HG03280 (cell line): ENCODE data around the gene RAPGEF3.

ENCODE experiments used
- ATAC-seq: cut with Tn5 transposase; IDR thresholded peaks from one replicate; pipeline ENCODE4 v1.9.1; 2021; ENCODE audit warnings: mild to moderate bottlenecking, moderate library complexity; ENCODE audit not compliant: unreplicated experiment

RAPGEF3 gene, protein sequence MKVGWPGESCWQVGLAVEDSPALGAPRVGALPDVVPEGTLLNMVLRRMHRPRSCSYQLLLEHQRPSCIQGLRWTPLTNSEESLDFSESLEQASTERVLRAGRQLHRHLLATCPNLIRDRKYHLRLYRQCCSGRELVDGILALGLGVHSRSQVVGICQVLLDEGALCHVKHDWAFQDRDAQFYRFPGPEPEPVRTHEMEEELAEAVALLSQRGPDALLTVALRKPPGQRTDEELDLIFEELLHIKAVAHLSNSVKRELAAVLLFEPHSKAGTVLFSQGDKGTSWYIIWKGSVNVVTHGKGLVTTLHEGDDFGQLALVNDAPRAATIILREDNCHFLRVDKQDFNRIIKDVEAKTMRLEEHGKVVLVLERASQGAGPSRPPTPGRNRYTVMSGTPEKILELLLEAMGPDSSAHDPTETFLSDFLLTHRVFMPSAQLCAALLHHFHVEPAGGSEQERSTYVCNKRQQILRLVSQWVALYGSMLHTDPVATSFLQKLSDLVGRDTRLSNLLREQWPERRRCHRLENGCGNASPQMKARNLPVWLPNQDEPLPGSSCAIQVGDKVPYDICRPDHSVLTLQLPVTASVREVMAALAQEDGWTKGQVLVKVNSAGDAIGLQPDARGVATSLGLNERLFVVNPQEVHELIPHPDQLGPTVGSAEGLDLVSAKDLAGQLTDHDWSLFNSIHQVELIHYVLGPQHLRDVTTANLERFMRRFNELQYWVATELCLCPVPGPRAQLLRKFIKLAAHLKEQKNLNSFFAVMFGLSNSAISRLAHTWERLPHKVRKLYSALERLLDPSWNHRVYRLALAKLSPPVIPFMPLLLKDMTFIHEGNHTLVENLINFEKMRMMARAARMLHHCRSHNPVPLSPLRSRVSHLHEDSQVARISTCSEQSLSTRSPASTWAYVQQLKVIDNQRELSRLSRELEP

DNA sequence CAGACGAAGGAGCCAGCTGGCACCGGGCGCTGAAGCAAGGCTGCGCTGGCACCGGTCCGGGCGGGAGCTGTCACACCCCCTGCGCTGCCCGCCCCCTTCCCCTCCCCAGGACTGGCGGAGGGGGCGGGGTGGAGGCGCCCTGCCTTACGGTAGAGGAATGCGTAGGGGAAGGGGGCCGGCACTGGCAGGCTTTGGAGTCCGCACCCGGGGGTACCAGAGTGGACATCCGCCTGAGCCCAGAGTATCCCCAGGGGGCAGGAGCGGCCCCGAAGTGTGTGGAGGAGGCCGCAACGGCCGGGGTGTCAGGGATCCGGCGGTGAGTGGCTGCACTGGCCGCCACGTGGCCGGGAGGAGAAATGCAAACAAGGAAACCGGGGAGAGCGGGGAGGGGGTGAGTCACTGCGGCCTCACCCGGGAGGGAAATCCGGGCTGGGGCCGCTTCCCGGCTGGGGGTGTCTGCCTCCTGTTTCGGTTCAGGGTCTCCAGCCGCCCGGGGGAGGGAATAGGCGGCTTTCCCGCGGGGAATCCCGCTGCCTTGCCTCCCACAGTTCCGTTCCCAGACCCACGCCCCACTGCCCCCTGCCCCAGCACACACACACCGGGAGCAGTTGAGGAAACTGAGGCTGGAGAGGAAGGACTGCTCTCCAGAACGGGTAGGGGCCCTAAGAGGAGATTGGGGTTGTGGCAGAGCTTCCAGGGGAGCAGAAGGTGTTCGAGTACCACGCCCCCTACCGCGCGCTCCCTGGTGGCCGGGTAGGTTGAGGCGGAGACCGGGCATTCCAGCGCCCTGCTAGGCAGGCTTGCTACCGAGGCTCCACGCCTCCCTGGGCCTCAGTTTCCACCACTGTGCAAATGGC is at the start of gene RAPGEF3:
Gene RAPGEF3 (minus strand): TSS at position 47 of the 857 bp plus-strand sequence. CDS start 324 bp downstream, outside the sequence.
- ATAC-seq, result peak; percentile 51

DNA sequence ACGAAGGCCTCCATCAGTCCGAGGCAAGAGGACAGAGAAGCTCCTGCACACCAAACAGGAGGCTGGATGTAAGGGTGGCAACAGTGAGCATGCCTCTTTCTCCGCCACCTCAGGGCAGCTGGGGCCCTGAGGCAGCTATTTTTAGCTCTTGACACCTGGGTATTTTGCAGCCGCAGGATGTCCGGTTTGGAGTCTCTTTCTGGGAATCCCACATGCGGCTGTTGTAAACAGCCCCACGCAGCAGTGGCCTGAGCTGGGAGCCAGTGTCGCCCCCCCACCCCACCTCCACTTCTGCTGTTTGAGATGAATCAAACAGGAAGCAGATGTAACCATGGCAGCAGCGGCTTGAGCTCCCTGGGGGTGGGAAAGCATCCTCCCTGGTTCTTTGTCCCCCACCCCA is 49.4 kb upstream of the RAPGEF3 start:
- ATAC-seq, result no peak

- no peak for ATAC-seq
These were observed 48.7 kb upstream of the RAPGEF3 start for GRCh38 chr12:47807338-47807737.

DNA sequence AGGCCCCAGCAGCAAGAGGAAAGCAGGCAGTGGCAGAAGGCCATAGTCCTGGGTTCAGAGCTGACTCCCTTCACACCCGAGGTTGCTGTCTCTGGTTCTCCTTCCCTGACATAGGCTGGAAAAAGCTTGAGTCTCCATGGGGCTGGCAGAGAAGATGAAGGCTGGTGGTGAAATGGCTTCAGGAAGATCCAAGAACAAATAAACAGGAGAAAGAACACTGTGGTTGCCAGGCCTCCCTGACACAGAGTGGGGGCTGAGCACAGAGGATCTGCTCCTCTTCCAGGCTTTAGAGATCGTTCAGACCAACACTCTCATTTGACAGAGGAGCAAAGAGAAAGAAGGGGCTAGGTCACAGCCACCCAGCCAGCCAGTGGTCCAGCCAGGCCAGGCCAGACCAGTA is 46.7 kb upstream of the RAPGEF3 start:
- ATAC-seq, result no peak

DNA sequence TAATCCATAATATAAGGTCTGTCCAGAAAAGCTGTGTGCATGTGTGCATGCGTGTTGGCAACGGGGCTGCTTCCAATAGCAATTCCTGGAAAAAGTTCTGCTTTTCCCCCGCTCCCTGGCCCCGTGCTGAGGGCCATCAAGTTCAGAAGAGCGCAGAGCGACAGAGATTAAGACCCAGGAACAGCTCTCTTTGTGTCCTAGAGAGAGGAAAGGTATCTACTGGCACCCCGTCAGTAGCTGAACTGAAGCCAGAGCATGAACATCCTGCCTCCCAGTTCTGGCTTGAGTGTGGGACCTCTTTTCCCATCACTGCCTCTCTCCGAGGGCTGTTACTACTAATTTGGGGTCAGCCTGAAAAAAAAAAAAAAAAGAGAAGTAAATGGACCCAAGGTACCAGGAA is 45.5 kb upstream of the RAPGEF3 start:
- ATAC-seq, result no peak

DNA sequence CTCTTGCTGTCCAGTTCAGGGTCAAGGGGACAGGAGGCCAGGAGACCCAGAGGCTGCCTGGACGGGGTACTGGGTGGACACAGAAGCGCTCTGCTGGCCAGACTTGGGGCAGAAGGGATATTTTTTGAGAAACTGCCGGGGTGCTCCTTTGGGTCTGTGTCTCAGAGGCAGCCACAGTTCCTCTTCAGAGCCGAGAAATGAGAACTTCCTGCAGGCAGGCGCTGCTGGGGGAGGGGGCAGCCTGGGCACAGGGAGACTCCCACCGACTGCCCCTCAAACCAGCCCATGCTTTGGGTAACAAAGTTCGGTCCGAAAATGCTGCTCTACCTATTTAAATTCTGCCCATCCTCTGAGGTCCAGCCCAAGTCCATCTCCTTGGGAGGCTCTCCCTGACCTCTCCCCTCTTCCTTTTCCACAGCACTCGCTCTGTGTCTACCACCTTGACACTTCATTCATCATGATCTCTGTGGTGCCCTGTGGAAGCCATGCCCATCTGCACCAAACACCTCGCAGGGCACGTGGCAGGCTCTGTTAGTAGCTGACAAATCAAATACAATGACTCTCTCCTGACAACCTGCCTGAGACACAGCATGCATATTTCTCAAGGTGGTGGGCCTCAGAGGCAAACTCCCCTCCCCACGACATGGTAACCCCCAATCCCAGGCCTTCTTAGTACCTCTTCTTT is 44.7 kb upstream of the RAPGEF3 start:
- no peak for ATAC-seq

DNA sequence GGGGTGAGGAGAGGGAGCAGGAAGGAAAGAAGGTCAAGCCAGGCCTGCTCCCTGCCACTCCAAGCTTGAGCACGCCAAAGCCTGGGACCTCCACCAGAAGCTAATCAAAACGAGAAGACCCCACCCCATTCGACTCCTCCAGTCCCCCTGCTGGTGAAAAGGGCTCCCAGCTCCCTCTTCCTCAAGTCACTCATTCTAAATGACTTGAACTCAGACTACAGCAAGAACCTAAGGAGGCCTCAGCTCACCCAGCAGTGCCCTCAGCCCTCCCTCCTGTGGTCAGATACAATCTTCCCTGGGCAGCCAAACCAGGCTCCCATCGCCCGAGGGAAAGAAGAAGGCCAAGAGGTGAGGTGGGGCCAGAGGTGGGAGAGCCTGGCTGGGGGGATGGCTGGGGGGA is 43.6 kb upstream of the RAPGEF3 start:
- ATAC-seq, result no peak

- no peak for ATAC-seq
These were observed 43.2 kb upstream of the RAPGEF3 start for GRCh38 chr12:47801904-47802246.

DNA sequence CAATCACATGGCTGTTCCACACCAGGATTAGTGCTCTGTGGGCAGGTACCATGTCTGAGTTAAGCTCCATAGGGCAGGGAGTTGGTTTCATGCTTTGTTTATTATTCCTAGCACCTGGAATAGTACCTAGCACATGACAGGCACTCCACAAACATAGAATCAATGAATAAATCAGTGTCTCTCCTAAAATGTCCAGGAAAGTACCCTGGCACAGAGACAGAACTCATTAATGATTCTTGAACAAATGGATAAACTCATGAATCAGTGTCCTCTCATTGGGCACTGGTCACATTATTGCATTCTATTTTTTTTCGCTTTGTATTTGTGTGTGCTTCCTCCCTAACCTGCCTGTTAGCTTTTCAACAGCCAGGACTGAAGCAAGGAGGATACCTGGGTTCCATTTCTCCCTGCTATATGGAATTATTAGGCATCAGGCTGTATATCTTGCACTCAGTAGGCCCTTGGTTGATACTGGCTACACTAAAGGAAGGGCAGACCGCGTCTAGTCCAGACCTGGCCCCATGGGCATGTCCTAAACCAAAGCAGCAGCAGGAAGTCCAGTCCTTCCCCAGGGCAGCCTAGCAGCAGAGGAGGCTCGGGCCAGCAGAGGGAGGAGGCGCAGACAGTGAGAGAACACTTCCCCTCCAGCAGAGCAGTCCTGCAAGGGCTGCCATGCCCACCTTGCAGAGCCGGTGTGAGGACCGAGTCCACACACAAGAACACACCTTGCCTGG is 42.7 kb upstream of the RAPGEF3 start:
- no peak for ATAC-seq

GRCh38 chr12:47800582-47800981 is 41.9 kb upstream of the RAPGEF3 start:
- ATAC-seq, result no peak

- no peak for ATAC-seq
These were observed 40.8 kb upstream of the RAPGEF3 start for GRCh38 chr12:47799357-47799955.

DNA sequence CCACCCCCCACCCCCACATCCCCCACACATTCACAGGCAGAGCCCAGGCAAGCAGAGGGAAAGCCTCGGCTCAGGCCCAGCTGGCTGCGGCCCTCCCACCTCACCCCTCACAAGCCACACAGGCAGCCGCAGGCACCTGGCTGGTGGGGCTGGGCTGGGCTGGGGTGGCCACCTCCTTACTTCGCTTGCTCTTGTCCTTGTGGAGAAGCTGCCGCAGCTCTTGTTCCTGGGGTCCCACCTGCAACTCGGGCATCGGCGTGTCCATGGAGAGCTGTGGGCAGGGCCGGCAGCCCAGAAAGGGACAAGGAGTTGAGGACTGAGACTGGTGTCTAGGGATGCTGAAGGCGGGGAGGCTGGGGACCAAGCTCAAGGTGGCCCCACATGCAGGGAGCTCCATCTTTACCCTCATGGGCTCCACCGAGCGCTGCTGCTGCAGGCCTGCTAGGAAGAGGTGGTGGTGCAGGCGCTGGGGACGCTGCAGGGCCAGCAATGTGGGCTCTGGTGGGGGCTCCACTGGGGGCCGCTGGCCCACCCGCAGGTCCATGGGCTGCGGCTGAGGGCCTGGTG is 39.8 kb upstream of the RAPGEF3 start:
- no peak for ATAC-seq

DNA sequence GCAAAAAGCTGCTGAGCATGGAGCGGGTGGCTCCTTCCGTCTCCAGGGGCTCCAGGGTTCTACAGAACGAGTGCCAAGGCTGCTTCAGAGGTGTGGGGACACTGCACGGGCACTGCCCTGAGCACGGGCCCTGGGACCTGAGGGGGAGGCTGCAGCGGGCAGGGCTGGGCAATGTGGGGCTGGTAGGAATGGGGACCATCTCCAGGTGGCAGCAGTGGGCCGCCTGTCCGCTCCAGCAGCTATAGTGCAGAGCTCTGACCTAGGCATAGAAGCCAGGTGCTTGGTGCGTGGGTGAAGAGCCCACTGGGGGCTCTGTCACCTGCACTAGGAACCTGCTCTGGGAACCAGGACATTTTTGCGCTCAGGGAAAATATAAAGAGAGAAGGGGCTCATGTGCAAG is 38.8 kb upstream of the RAPGEF3 start:
- no peak for ATAC-seq

DNA sequence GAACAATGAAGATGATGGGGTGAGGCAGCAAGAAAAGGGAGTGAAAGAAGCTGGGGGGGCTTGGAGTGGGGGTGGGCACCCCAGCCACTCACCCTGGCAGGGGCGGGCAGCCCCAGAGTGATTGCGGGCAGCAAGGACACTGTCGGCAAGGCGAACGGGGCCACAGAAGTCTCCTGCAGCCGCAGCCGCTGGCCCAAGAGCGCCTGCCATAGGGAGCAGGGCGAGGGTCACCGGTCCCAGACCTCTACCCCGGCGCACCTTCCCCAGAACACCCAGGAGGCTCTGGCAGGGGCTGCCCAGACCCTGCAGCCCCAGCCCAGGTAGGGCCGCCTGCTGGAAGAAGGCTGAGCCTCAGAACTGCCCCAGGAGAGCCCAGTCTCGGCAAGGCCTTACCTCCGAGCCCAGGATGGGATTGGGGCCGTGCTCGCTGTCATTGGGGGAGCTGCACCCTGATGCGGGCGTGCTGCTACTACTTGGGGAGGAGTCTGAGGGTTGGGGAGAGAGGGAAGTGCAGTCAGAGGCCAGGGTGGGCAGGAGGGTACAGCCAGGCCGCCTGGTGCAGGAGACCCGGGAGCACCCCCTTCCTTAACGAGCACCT is 37.2 kb upstream of the RAPGEF3 start:
- ATAC-seq, result no peak

DNA sequence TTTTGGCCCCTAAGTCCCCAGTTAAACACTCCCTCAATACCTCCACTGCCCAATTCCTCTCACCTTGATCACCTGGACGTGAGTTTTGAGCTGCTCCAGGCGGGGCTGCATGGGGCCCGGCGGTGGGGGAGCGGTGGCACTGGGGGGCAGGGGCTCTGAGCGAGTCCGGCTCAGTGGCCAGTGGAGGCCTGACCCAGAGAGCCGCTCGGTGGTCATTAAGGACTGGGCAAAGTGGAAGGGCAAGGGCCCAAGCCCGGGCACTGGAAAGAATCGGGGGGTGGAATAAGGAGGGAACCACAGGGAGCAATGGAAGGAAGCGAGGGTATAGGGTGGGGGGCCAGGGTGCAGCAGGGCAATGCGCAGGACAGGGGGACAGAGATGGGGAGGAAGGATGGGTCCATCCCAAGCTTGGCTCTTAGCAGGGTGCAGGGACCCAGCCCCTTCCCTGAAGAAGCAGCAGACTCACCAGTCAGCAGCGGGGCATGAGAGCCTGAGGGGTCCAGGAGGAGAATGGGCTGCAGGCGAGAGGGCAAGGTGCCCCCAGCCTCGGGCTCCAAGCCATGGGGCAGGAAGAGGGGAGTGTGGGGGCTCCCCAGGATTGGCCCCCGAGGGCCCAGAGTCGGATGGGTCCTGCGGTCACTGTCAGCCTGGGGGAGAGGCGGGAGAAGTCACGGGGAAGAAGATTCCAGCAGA is 36.6 kb upstream of the RAPGEF3 start:
- ATAC-seq, result no peak

- no peak for ATAC-seq
These were observed 36.0 kb upstream of the RAPGEF3 start for GRCh38 chr12:47794679-47795078.

GRCh38 chr12:47793015-47793681 is 34.5 kb upstream of the RAPGEF3 start:
- no peak for ATAC-seq

- ATAC-seq, result no peak
These were observed 33.2 kb upstream of the RAPGEF3 start for GRCh38 chr12:47791874-47792273.
